Measurements from ENCODE around the gene PIKFYVE.

DNA sequence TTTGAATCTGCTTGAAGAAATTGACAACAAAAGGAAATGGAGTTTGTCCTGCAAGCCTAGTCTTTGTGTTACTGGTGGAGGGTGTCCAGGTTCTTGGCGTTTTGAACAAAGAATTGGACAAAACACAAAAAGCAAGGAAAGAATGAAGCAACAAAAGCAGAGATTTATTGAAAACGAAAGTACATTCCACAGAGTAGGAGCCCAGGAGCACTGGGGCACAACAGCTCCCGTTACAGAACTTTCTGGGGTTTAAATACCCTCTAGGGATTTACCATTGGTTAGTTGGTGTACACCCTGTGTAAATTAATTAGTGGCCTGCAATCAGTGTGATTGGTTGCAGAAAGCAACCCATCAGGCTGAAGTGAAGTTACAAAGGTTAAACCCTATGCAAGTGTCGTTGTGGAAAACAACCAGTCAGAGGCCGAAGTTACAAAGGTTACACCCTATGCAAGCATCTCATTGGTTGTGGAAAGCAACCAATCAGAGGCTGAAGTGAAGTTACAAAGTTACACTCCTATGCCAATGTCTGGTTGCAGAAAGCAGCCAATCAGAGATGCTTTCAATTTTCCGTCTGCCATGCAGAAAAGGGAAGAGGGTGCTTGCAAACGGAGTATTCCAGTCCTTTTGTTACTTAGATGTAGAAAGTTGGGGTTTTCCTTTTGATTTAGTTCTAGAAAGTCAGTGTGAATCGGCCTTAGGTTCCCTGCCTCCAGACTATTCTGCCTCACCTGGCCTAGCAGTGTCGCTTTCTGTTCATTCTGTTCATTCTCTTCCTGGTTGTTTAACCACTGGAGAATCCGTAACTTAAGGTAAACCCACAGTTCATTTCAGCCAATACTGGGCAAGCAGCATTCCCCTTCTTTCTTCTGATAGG is 92.9 kb downstream of the PIKFYVE start:
- TF ChIP-seq EP300 (IDR thresholded peaks at IDR 0.05; ENCODE audit: borderline replicate concordance in 1 of 2, low read depth in 2 of 2, low read length in 2 of 2) (no peak), BACH1 (IDR thresholded peaks at IDR 0.05; ENCODE audit: low read length) (no peak), ZNF274 (IDR thresholded peaks at IDR 0.05; ENCODE audit: borderline replicate concordance, extremely low read depth, low read length) (no peak), CTCF (IDR thresholded peaks at IDR 0.05; ENCODE audit: control extremely low read depth in 1 of 3, insufficient read depth in 1 of 3, low read depth in 1 of 3, low read length in 3 of 3) (no peak), JUN (IDR thresholded peaks at IDR 0.05; ENCODE audit: low read depth, low read length) (no peak), FOSL1 (IDR thresholded peaks at IDR 0.05; ENCODE audit: insufficient read depth, low read depth, low read length) (no peak), NRF1 (IDR thresholded peaks at IDR 0.05; ENCODE audit: low read depth, low read length) (no peak), SP1 (IDR thresholded peaks at IDR 0.05; ENCODE audit: low read depth, low read length) (0 out of 2 replicates have a peak, but pooled peaks have one; percentile 44), RFX5 (IDR thresholded peaks at IDR 0.05; ENCODE audit: borderline replicate concordance, low read depth, low read length) (no peak), EZH2 (IDR thresholded peaks at IDR 0.05; ENCODE audit: low read depth, low read length, severe bottlenecking) (no peak), POU5F1 (IDR thresholded peaks at IDR 0.05; ENCODE audit: low read depth, low read length) (no peak), MAX (IDR thresholded peaks at IDR 0.05) (no peak), RAD21 (IDR thresholded peaks at IDR 0.05 in 1 of 2, conservative IDR thresholded peaks at IDR 0.05 in 1 of 2; ENCODE audit: low read depth in 2 of 2, low read length in 2 of 2) (no peak), POLR2AphosphoS5 (IDR thresholded peaks at IDR 0.05; ENCODE audit: low read depth, low read length) (no peak)
